HL-60/S4 treated with retinoic acid at 250 ng/mL for 4 days and 3 days (cell line): ENCODE results near the gene MED20.

Experiments
- in situ Hi-C: fragments of 300-500 bp; cut with MboI; formaldehyde crosslinking; loops from 2 replicates; pipeline ENCODE4 v1.7.0; 2022; ENCODE audit warnings: low sequenced_read_pairs

Gene MED20

DNA sequence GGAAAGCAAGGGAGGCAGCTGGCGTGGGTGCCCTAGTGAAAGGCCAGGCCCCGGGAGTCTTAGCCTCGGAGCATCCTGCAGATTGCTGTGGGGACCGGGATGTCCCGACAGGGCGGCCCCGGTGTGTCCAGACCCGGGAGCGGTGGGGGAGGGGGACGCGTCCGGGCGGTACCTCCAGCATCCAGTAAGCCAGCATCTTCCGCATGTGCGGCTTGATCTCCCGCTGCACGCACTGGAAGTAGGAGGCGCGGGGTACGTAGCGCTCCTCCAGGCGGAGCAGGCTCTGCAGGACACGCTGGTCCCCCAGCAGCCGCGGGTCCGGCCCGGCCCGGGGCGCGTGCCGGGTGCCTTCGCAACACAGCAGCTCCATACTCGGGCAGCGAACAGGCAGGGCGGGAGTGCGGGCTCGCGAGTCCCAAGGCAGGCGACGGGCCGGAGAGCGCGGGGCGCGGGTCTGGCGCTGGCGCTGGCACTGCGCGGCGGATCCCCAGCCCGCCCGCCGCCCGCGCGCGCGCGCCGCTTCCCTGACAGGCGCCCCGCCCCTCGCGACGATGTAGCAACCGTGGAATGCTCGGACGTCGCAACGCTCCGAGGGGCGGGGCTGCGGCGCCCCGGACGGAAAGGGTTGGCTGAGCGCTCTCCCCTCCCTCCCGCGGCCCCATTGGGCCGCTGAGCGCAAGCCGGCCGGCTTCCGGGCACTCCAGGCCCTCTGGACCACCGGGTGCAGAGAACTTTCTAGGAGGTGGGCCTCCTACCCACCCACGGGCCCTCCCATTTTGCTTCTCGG, 20.5 kb upstream of the MED20 start, which contains the start of gene CCND3:
CCND3 (minus strand) TSS at position 529 of the 787 bp plus-strand sequence; CDS start at position 370, 159 bp downstream.
- in situ Hi-C loops, result no loop called here

DNA sequence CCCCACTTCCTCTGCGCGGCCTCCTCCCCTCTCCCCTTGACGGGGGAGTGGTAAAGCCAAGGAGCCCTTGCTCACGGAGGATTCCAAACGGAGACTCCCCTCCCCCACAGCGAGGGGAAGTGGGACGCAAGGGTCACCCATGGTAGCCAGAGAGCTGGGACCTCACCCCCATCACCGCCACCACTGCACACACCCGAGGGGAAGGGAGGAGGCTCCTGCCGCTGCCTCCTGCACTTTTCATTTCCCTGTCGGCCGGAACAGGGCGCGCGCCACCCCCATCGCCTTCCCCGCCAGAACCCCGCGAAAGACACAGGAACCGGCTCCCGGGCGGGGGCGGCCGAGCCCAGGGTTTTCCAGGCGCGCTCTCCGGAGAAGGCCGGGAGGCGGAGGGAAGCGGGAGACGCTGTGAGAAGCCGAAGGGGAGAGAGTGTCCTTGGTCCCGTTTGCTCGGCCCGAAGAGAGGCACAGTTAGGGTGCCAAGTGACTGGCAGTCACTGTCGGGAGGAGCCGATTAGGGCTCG, 19.9 kb upstream of the MED20 start:
- in situ Hi-C loops, result no loop called here

DNA sequence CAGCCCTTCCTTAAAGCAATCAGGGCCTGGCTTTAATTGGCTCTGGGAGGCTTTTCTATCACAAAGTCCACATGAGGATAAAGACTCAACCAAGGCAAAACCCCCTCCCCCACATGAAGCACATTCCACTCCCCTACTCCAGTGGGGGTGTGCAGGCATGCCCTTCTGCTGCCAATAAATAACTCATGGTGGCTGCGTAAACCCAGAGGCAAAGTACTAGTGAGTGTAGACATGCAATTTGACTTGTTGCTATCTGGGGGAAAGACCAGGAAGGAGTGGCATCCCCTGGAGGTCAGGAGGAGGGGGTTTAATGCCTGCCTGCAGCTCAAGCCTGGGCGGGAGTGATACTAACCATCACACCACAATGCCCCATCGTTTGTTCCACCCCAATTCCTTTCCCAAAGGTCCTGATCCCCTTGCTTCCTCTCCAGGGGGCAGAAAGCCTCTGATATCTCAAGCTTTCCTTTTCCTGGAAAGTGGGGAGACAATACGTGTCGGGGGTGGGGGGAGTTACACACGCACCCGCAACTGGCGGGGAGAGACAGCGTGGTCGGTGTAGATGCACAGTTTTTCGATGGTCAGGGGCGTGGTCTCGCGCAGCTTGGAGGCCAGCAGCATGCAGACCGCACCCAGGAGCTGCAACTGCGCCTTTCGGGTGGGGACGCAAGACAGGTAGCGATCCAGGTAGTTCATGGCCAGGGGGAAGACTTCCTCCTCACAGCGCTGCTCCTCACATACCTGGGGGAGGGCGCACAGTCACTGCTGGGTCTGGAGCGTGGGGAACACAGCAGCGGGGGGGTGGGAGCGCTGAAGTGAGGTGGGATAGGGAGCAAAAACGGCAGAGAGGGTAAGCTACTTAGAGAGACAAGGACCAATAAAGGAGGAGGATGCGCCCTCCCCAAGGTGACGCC, 19.2 kb upstream of the MED20 start:
- in situ Hi-C loops, result no loop called here

DNA sequence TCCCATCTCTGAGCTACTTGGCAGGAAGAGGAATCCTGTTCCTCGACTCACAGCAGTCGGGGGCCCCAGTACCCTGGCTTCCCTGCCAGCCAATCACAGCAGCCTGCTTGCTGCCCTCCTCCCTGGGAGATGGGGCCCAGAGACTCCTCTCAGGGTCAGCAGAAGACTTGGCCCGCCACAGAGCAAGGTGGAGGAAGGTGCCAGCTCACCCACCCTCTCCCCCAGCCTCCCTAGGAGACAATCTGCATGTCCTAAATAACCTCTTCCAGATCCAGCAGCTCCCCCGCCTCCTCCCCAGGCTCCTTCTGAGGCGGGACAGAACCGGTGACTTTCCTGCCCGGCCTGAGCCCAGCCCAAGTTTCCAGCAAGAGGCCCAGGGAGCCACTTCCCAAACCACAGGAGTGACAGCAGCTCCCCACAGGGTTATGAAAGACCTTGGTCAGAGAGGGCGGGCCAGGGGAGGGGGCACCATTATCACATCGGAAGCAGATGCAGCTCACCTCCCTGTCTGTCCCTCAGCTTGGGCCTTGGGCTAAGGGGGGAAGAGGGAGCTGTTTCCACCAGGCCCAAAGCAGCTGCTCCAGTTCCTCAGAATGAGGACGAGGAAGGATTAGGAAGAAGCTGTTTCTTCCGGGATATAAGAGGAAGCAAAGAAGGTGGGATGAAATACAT, 18.4 kb upstream of the MED20 start:
- in situ Hi-C loops, result no loop called here

DNA sequence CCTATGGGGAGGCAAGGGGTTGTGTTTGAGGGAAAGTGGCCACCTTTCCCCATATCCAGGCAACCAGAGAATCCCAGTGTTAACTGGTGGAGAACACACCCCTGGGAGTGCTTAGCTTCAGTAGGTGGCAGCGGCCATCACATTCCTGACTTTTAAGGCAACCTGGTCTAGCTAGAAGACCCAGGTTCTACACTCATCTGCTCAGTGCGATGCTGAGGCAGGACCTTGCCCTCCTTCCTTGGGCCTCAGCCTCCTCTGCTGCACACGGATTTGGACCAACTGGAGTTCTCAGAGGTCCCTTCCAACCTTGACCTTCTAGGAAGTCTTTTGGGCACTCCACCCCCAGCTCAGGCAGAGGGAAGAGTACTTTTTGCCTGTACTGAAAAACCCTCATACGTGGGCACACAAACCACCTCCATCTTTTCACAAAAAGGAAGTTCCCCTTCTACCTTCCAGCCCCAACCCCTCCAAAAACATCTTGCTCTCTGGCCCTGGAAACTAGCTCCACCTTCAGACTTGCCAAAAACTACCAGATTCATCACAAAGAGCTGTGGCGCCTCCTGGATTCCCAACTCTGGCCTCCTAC, 17.7 kb upstream of the MED20 start:
- in situ Hi-C loops, result no loop called here

GRCh38 chr6:41937861-41938574, 17.1 kb upstream of the MED20 start:
- in situ Hi-C loops, result no loop called here

- in situ Hi-C loops, result no loop called here
These were observed 16.5 kb upstream of the MED20 start for GRCh38 chr6:41937472-41937860.

DNA sequence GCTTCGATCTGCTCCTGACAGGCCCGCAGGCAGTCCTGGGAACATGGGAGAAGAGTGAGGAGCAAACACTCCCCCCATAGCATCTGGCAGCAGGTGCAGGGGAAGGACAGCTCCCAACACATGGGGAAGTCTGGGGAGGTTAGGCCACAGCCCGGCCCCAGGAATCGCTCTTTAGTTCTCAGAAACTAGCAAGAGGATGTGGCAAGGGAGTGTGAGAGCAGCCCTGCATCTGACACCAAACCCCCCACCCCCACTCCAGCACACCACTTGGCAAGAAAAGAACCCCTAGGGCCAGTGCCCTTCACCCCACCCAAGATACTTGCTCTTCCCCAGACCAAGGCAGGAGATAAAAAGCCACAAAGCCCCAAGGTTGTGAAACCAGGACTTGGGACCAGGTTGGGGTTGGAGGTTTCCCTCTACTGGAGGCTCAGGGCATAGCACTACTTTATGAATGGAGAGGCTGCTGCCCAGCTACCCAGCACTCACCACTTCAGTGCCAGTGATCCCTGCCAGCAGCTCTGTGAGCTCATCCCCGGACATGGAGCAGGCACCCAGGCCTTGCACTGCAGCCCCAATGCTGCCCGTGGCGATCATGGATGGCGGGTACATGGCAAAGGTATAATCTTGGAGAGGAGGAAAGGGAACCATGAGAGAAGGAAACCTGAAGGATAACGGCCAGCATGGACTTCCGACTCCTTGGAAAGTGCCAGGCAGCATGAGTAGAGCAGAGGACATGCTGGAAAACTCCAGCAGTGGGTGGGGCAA, 15.3 kb upstream of the MED20 start:
- in situ Hi-C loops, result no loop called here

DNA sequence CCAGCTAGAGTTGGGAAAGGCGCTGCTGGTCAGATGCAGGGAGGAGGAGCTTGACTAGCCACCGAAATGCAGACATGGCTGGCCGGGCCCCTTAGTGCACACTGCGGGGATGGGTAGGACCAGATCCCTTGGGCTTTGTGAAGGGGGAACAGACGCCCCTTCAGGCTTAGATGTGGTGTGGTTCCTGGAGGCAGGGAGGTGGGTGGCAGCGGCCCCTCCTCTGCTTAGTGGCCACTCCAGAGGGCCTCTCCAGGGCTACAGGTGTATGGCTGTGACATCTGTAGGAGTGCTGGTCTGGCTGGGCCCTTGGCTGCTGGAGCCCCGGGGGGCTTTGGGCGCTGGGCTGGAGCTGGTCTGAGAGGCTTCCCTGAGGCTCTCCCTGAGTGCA, 14.7 kb upstream of the MED20 start:
- in situ Hi-C loops, result no loop called here

DNA sequence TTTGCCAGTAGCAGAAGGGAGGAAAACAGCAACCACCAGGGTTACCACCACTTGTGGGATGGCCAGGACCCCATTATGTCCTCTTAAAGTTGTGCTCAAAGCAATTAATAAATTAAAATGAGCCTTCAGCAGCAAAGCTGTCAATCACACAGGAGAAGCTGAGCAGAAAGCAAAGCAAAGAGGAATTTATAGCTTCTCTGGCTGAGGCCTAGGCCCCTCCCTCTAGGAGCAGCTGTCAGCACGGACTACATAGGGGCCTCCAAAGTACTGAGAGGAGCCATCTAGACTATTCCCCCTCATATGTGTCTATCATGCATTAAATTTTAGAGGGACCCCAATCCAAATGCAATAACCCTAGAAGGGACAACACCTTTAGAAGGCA, 14.2 kb upstream of the MED20 start:
- in situ Hi-C loops, result no loop called here

GRCh38 chr6:41934278-41935192, 13.6 kb upstream of the MED20 start:
- in situ Hi-C loops, result no loop called here

- in situ Hi-C loops, result no loop called here
These were observed 11.4 kb upstream of the MED20 start for GRCh38 chr6:41932378-41932777.

DNA sequence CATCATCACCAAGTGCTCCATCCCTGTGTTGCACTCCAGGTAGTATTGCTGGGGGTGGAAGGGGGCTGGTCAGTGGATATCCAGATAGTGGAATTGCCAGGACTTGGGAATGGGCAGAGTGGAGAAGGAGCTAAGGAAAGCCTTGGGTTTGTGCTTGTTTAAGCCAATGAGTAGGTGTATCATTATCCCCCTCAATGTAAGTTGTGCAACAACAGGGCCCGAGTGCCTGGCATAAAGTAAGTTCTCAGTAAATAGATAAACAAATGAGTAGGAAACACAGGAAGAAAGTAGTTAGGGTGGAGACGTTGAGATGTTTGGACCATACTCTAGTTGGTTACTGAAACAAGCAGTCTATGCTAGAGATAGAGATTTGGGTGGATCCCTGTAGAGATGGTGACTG, 10.9 kb upstream of the MED20 start:
- in situ Hi-C loops, result no loop called here

DNA sequence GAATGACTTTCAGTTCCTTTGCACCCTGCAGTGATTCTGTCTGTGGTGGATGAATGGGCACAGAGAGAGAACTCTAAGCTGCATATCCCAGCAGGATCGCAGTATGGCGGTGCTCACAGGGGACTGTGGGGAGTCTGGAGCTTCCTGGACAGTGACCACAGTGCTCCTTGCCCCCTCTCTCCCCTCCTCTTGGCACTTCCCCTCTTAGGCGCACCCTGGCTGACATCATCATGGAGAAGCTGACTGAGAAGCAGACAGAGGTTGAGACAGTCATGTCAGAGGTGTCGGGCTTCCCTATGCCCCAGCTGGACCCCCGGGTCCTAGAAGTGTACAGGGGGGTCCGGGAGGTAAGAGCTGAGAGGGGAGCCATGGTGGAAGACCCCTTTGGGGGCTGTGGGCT, 9.0 kb upstream of the MED20 start:
- in situ Hi-C loops, result loop anchor here (10.0 kb wide), 1 partner anchor 115 kb away; no protein-coding TSS in a partner anchor

DNA sequence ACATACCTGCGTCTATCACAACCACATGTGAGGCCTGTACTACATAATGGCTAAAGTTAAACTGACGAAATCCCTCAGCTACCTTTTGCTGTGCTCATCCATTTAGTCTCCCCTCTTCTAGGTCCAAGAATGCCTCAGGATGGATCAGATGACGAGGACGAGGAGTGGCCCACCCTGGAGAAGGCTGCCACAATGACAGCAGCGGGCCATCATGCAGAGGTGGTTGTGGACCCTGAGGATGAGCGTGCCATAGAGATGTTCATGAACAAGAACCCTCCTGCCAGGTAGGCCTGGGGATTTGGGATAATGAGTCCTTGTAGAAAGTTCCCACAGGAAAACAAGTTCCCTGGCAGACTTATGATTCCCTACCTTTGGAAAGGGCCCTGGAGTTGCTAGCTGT, 6.3 kb upstream of the MED20 start:
- in situ Hi-C loops, result loop anchor here (10.0 kb wide), 1 partner anchor 118 kb away; no protein-coding TSS in a partner anchor

DNA sequence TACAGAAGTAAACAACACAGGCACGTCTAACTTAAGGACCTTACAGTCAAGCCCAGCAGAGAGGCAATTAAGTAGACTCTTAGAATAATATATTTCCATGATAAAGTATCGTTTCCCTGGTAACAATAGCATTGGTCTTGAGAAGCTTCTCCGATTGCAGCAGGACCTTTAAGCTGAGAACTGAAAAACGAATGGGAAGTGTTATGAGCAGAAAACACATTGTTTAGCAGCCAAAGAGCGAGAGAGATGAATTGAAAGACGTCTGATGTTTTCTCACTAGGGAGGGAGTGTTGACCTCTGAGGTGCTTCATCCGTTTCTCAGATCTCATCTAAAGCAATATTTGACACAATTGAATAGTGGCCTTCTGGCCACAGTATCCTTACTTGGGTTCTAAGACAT, 1.2 kb upstream of the MED20 start:
- in situ Hi-C loops, result loop anchor here (10.0 kb wide), 1 partner anchor 123 kb away; no protein-coding TSS in a partner anchor

DNA sequence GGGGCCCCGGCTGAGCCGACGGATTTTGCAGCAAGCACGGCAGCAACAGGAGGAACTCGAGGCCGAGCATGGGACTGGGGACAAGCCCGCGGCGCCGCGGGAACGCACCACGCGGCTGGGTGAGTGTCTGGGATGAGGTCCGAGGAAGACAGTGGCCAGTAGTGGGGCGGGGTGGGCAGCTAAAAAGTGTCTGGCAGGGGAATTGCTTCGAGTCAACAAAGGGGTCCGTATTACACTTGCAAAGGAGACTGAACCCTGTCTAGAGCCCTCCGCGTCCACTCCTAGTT, 716 bp upstream of the MED20 start:
- in situ Hi-C loops, result loop anchor here (10.0 kb wide), 1 partner anchor 123 kb away; no protein-coding TSS in a partner anchor

DNA sequence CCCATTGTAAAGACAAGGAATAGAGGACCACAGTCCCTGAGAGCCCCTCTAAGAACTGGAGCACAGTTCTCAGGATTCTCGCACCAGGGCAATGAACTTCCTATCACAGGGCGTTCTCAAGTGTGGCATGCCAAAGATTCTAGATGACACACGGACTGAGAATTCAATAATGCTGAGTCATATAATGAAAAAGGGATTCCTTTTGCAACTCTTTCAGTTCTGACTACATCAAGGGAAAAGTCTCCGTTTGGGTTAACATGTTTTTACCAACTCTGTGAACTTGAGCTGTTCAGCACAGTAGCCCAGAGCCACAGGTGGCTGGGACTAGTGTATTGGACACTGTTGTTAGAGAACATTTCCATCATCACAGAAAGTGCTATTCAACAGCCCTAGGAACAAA, 3.4 kb downstream of the MED20 start:
- in situ Hi-C loops, result no loop called here
